Smooth muscle cell (in vitro differentiated cells): ENCODE results near the gene CYGB. TPM values are rescaled to one million over a fixed set of nuclear protein-coding genes. Genes with fewer than 3 reads are reported as not detected.

ENCODE experiments used
- DNase-seq: peaks from one replicate; lab custom pipeline; 2025; ENCODE audit not compliant: unreplicated experiment; lab: John Stamatoyannopoulos, UW
- H2AFZ ChIP-seq: fragments of 200-600 bp; sonication (generic); 2 replicates; pipeline ENCODE4 v1.6.0; 2016; ENCODE audit warnings: antibody characterized with exemption, low read depth, mild to moderate bottlenecking
- H3F3A ChIP-seq: fragments of 200-600 bp; sonication (generic); 2 replicates; pipeline ENCODE4 v1.6.0; 2017; ENCODE audit warnings: antibody characterized with exemption, low read depth
- H3K27ac ChIP-seq: fragments of 200-600 bp; sonication (generic); 2 replicates; pipeline ENCODE4 v1.5.1; 2016; ENCODE audit warnings: low read depth, mild to moderate bottlenecking
- H3K27me3 ChIP-seq: fragments of 200-600 bp; sonication (generic); 2 replicates; pipeline ENCODE4 v1.6.1; 2016; ENCODE audit warnings: low read depth, mild to moderate bottlenecking
- H3K36me3 ChIP-seq: fragments of 200-600 bp; sonication (generic); 2 replicates; pipeline ENCODE4 v1.5.1; 2016; ENCODE audit warnings: low read depth
- H3K4me1 ChIP-seq: fragments of 200-600 bp; sonication (generic); 2 replicates; pipeline ENCODE4 v1.5.1; 2016; ENCODE audit warnings: low read depth
- H3K4me2 ChIP-seq: fragments of 200-600 bp; sonication (generic); 2 replicates; pipeline ENCODE4 v1.6.0; 2016; ENCODE audit warnings: mild to moderate bottlenecking
- H3K4me3 ChIP-seq: fragments of 200-600 bp; sonication (generic); 2 replicates; pipeline ENCODE4 v1.5.1; 2016; ENCODE audit warnings: mild to moderate bottlenecking
- H3K79me2 ChIP-seq: fragments of 200-600 bp; sonication (generic); 2 replicates; pipeline ENCODE4 v1.6.0; 2016; ENCODE audit warnings: low read depth, mild to moderate bottlenecking
- H3K9ac ChIP-seq: fragments of 200-600 bp; sonication (generic); 2 replicates; pipeline ENCODE4 v1.6.0; 2016; ENCODE audit warnings: low read depth
- H3K9me3 ChIP-seq: fragments of 200-600 bp; sonication (generic); replicated peaks from 2 replicates; pipeline ENCODE4 v1.5.1; 2016; ENCODE audit warnings: low read depth
- H4K20me1 ChIP-seq: fragments of 200-600 bp; sonication (generic); 2 replicates; pipeline ENCODE4 v1.6.0; 2016; ENCODE audit warnings: low read depth
- WGBS: methylation state at CpG from one replicate; pipeline ENCODE4 v1.1.7; 2016; ENCODE audit warnings: low lambda C conversion rate; 5-methylcytosine and 5-hydroxymethylcytosine counted together
- polyA plus RNA-seq: library from polyadenylated mRNA; unstranded; fragments of >200 nt; fragmentation: Nextera tagmentation; extraction: Ambion mirVana; gene quantifications from 2 replicates; pipeline ENCODE4 v1.2.1, GENCODE V29; 2016
- total RNA-seq: library from RNA; depleted of rRNA; stranded (reverse); fragments of >200 nt; gene quantifications from 2 replicates; pipeline ENCODE4 v1.2.3, GENCODE V29; 2014
- TF ChIP-seq, protein P1 (sequence below): fragments of 200-600 bp; sonication (generic); IDR thresholded peaks from 2 replicates; pipeline ENCODE4 v1.5.1; 2017; ENCODE audit warnings: borderline replicate concordance, mild to moderate bottlenecking, antibody characterized with exemption; ENCODE audit not compliant: insufficient read depth, poor library complexity, severe bottlenecking

CYGB gene
- total and polyA plus RNA-seq, 2 experiments from 2014 or later: 13.9 to 22.2 TPM

DNA sequence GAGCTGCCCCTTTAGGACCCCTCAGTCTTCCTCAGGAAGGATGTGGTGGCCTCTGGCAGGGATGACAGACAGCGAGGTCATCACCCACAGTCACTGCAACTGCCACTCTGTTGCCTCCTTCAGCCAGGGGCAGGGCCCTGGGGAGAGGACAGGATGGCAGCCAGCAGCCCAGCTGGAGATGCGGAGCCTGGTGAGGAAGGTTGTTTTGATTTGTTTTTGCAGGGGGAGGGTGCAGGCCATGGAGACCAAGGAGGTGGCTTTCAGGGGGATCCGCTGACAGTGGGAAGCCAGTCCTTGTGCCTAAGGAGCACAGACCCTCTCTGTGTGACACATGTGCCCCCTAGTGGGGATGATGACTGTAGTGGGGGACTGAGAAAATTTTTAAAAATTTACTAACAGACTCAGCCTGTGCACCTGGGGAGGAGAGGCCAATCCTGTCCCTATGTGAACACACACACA lies 9.7 kb upstream of the CYGB start:
- Histone ChIP-seq H3K27ac (no peak overlapping the region), H3K4me1 (peaks cover 13% of the 10 kb centered on the region), H3K4me2 (peak overlapping the region; percentile 25), H3K4me3 (no peak overlapping the region), H3F3A (peaks cover 11% of the 10 kb centered on the region), H3K36me3 (no peaks in the 10 kb centered on the region), H3K79me2 (no peaks in the 10 kb centered on the region), H2AFZ (no peak overlapping the region), H4K20me1 (no peaks in the 10 kb centered on the region), H3K27me3 (no peaks in the 10 kb centered on the region), H3K9me3 (no peaks in the 10 kb centered on the region), H3K9ac (no peak overlapping the region)
- WGBS: 46% methylated on average over 3 of the region's 3 CpGs
- TF ChIP-seq, protein P1, sequence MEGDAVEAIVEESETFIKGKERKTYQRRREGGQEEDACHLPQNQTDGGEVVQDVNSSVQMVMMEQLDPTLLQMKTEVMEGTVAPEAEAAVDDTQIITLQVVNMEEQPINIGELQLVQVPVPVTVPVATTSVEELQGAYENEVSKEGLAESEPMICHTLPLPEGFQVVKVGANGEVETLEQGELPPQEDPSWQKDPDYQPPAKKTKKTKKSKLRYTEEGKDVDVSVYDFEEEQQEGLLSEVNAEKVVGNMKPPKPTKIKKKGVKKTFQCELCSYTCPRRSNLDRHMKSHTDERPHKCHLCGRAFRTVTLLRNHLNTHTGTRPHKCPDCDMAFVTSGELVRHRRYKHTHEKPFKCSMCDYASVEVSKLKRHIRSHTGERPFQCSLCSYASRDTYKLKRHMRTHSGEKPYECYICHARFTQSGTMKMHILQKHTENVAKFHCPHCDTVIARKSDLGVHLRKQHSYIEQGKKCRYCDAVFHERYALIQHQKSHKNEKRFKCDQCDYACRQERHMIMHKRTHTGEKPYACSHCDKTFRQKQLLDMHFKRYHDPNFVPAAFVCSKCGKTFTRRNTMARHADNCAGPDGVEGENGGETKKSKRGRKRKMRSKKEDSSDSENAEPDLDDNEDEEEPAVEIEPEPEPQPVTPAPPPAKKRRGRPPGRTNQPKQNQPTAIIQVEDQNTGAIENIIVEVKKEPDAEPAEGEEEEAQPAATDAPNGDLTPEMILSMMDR: peak; percentile 70
- no peak for DNase-seq

DNA sequence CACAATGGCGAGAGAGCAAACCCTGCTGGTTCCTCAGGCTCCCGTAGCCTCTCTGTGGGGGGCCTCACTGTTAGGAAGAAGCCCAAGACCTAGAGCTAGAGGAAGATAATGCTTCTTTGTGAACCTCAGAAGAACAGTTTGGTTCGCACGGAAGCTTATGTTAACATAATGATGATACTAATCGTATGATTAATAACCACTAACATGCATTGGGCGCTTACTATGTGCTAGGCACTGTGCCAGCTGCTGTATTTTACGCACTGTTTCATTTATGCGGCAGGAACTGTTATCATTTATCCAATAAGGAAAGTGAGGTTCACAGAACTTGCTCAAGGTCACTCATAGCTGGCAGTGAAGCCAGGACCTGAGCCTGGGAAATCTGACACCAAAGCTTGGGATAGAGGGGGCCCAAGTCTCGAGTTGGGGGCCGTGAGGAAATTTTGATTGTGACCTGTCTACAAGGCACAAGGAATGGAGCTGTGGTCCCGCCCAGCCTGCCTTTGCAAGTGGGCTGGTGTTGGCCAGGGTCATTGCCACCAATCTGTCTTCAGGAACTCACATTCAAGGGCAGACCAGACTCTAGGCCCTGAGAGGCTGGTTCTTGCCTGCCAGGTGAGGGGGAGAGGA lies 9.2 kb upstream of the CYGB start:
- no peaks in the 10 kb centered on the region for H3K9me3 ChIP-seq
- peak overlapping the region; percentile 25 for H3K4me2 ChIP-seq
- TF ChIP-seq, protein P1: no peak
- H2AFZ ChIP-seq: no peak overlapping the region
- no peaks in the 10 kb centered on the region for H4K20me1 ChIP-seq
- H3F3A ChIP-seq: peaks cover 11% of the 10 kb centered on the region
- H3K36me3 ChIP-seq: no peaks in the 10 kb centered on the region
- H3K9ac ChIP-seq: no peak overlapping the region
- DNase-seq: no peak
- H3K27me3 ChIP-seq: no peaks in the 10 kb centered on the region
- H3K4me1 ChIP-seq: peaks cover 13% of the 10 kb centered on the region
- H3K79me2 ChIP-seq: no peaks in the 10 kb centered on the region
- H3K4me3 ChIP-seq: no peak overlapping the region
- WGBS: 76% methylated on average over 11 of the region's 11 CpGs
- H3K27ac ChIP-seq: no peak overlapping the region

DNA sequence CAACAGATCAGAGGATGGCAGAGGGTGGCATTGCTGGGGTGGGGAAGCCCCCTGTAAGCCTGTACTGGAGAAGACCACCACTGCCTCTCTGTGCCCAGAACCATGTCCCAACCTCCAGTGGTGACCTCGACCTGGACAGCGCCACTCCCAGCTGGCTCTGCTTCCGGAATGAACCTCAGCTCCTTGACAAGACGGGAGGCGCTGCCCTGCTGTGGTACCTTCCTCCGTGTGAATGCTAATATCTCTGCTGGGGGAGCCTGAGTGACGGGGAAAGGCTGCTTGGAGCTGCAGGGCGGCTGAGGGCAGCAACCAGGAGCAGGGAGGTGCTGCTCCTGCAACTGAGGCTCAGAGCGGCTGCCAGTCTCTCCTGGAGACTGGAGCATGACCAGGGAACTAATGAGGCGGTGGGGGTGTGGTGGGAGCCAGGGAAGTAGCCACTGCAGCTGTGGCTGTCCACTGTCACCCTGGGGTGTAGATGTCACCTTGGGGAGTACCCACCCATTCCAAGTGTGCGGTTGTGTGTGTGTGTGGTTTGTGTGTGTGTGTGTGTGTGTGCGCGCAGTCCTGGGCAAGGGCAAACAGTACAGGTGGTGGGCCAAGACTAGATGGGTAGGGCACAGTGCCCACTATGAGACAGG lies 8.5 kb upstream of the CYGB start:
- H3K27me3 ChIP-seq: no peaks in the 10 kb centered on the region
- DNase-seq: no peak
- H4K20me1 ChIP-seq: no peaks in the 10 kb centered on the region
- H3K79me2 ChIP-seq: no peaks in the 10 kb centered on the region
- H3K9ac ChIP-seq: no peak overlapping the region
- H3K36me3 ChIP-seq: no peaks in the 10 kb centered on the region
- H3K9me3 ChIP-seq: no peaks in the 10 kb centered on the region
- no peak overlapping the region for H3K27ac ChIP-seq
- H3F3A ChIP-seq: peaks cover 11% of the 10 kb centered on the region
- no peak overlapping the region for H3K4me3 ChIP-seq
- WGBS: 85% methylated on average over 13 of the region's 13 CpGs
- TF ChIP-seq, protein P1: no peak
- no peak overlapping the region for H2AFZ ChIP-seq
- no peak overlapping the region for H3K4me2 ChIP-seq
- H3K4me1 ChIP-seq: peaks cover 11% of the 10 kb centered on the region
